HG03139 (cell line): ENCODE results near the gene NEO1.
A peak's percentile ranks its signal among the peaks of the same experiment; 100 is the strongest.

Experiments used
- ATAC-seq: cut with Tn5 transposase; IDR thresholded peaks from one replicate; pipeline ENCODE4 v1.9.1; 2021; ENCODE audit not compliant: unreplicated experiment

Gene NEO1

DNA sequence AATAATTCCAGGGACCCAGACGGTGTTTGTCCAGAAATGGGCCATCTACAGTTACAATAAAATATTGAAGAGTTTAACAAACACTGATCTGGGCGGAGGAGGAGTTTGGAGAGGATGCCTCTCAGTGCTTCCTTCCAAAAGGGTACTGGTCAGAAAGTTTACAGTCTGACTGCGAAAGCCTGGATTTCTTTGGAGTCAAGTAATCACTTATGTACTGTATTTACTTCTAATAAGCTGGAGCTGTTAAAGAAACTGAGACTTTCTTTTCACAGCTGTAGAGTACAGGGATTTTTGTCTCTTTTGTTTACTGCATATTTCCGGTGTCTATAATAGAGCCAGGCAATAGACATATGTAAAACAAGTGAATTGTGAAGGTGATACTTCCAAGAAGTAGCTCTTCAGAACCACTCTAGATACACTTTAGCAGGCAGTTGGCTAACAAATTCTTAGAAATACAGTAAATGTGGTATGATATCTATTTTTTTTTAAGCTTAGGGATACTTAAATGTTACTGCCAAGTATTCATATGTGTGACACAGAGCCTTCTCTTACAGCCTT is 22.1 kb upstream of the NEO1 start:
- no peak for ATAC-seq

DNA sequence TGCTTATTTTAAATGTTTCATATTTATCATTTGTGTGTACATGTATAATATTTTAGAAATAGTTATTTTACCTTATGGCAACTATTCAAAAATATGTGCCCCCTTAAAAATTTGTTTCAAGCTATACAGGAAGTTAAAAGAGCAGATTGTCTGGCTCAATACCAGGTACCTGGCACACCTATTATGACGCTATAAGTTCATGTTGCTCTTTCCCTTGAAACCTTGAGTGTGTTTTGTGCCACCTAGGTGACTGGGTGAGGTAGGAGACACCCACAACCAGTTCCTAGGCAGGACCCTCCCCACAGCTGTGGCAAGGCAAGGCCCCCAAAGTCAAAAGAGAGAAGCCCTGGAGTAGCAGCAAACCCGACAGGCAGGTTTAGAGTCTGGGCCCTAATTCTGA is 20.6 kb upstream of the NEO1 start:
- ATAC-seq, result no peak

DNA sequence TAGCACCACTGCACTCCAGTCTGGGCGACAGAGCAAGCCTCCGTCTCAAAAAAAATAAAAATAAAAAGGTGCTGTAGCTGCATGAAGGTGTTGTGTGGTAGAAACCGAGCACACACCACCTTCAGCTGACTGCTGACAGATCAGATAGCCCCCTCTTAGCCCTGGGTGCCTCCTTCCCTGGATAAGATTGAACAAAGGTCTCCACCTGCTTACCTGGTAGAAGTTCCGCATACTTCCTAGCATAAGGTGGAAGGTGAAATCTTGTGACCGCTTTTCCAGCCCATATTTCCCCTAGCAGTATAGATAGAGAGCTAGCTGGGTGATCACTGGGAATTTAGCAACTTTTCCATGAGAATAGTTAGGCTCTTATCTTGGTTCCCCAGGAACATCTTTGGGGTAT is 18.7 kb upstream of the NEO1 start:
- ATAC-seq, result no peak

DNA sequence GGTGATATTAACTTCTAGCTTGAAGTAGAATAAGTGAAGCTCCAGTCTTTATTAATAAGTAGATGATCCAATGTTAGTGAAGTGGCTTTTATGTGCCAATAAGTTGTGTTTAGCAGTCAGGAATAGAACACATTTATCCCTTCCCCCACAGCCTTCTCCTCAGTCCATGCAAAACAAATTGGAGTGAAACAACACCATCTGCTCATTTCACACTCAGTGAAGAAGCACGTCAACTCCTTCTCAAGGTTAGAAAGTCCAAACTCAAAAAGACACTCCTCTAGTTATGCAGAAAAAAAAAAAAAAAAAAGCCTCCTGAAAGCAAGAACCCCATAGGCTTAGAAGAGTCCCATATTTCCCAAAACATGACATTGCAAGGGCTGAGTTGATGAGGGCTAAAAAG is 18.0 kb upstream of the NEO1 start:
- no peak for ATAC-seq

DNA sequence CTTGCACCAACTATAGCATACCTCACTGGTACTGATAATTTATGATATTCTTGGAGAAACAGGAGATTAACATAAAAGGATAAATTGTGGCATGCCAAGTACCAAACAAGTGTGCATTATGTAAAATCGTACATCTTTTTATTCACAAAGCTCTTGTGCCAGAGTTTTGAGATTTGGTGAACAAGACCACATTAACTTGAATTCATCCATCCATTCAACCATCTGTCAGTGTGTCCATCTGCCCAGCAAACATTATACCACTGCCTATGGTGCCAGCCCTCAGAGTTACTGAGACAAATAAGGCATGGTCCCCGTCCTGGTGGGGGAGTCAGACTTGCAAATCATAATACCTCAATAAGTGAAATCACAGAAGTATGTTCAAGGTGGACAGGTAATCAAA is 17.0 kb upstream of the NEO1 start:
- ATAC-seq, result no peak

DNA sequence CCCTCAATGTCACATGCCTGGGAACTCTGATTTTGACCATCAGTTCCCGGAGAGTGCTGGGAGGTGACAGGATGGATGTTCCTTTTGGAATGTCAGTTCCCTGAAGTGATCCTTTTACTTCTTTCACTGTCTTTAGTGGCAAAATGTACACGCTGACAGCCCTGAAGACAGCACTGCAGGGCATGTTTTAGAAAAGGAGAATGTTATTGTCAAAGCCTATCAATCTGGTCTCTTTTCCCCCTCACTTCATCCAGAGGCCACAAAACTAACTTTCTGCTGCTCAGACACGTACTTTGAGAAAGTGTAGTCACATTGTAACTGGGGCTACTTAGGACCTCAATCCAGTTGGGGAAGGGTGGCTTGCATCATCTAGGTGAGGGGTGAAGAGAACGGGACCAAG is 14.0 kb upstream of the NEO1 start:
- ATAC-seq, result no peak

DNA sequence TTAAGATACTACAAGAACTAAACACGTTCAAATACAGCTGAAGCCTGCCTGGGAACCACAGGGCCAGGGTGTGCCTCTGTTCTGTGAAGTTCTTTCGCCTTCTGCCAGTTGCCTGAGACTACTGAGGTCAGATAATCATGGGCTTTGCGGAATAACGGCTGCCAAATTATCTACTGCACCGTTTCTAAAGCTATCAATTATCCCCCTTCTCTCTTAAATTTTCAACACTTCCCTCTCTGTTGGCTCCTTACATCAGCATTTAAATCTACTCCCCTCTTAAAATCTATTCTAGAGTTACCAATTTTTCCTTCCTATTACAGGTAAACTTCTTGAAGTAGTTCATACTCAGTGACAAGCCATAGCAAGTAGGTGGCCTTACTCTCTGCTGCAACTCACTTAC is 6.2 kb upstream of the NEO1 start:
- ATAC-seq, result no peak

DNA sequence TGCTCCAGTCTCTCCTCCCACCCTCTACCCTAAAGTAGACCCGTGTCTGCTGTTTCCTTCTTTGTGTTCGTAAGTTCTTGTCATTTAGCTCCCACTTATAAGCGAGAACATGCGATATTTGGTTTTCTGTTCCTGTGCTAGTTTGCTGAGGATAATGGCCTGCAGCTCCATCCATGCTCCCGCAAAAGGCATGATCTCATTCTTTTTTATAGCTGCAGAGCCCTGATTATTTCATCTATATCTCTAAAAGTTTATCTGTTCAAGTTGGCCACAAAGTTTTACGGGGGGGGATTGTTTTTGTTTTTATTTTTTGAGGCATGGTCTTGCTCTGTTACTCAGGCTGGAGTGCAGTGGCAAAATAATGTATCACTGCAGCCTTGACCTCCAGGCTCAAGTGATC is 4.4 kb upstream of the NEO1 start:
- no peak for ATAC-seq

DNA sequence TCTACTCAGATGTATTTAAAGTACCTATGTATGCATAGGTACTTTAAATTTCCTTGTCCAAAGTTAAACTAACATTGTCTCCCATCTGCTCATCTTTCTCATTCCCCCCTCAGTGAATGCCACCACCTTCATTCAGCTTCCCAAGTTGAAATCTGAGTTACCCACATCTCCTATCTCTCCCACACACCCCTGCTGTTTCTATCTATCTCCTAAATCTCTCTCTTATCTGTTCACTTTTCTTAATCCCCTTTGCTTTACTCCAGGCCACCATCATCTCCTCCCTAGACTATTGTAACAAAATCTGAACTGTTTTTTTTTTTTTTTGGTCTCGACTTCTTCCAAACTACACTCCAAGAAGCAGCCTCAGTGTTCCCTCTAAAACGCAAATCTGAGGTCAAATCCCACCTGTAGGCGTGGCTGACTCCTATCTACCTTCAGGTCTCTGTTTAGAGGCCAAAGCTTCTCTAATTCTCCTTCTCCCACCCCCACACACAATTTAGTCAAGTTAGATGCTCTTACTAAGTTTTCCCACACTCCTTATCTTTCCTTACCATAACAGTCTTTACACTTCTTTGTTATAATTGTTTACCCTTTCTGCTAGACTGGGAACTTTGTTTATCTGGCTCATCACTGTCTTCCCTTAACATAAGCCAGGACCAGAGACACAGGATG is 3.5 kb upstream of the NEO1 start:
- no peak for ATAC-seq

DNA sequence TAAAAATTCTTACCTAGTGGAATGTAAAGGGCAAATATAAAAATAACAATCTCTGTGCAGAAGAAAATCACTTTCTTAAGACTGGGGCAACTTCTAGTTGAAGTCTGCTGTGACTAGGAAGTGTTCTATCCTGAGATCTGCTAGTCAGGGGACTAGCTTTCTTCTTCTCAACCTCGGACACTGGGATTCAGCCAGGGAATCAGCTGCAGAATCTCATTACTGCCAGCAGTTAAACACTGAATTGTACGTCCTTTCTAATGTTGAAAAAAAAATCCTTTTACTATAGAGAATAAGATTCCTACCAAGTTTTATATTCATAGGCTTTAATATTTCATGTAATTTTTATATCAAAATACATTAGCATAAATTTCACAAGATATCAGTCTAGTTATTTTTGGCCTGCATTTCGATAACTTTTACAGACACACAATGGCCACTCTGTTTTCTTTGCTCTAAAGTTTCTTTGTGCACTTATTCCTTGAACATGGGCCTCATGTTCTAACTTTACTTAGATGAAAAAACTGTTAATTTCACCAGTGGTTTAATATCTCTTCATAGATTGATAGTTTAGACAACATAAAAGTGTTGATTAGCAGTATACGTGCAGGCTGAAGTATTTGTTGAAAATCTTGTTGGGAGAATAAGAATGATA is 2.6 kb upstream of the NEO1 start:
- no peak for ATAC-seq

DNA sequence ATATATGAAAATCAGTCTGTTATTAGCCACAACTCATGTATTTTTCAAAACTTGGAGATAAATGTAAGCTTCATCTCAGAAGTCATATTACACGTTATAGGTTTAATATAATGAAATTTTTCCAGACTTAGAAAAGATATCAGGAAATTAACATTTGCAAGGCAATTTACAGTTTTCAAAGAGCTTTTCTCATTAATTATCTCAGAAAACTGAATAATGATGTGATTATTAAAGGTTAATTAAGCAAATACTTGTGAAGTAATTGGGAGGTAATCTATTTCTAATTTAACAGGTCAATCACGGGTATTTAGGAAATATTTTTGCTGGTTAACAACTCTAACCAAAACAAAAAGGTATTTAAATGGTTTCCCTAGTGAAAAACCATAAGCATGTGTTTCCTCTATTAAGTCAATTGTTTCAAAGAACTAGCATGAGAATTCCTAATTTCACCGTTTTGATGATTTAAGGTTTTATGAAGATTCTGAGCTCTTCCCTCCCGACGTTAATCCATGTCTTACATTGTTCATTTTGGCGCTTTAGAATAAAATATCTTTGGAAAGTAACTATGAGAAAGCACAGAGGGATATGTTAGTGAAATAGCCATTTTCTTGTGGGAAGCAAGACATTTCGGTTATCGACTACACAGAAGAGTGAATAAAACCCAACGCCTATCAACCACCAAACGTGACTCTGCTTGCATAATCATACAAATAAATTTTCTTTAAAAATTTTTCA is 1.5 kb upstream of the NEO1 start:
- ATAC-seq, result no peak

DNA sequence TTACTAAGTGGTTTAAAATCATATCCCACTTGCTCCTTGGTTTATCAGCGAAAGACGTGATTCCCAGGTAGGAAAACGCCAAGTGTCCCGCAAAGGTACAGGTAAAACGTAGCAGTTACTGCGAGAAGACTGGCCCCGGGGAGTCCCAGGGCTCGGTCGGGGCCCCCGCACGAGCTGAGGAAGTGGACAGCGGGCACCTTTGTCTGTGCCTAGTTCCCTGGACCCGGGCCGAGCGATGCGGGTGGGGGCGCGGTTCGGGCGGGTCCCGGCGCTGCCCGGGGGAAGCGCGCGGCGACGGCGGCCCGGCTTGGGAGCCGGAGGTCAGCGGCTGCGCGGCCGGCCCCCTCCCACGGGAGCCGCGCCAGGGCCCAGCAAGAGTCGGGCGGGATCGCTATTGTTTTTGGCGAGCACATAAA is 864 bp upstream of the NEO1 start:
- peak; percentile 9 for ATAC-seq

DNA sequence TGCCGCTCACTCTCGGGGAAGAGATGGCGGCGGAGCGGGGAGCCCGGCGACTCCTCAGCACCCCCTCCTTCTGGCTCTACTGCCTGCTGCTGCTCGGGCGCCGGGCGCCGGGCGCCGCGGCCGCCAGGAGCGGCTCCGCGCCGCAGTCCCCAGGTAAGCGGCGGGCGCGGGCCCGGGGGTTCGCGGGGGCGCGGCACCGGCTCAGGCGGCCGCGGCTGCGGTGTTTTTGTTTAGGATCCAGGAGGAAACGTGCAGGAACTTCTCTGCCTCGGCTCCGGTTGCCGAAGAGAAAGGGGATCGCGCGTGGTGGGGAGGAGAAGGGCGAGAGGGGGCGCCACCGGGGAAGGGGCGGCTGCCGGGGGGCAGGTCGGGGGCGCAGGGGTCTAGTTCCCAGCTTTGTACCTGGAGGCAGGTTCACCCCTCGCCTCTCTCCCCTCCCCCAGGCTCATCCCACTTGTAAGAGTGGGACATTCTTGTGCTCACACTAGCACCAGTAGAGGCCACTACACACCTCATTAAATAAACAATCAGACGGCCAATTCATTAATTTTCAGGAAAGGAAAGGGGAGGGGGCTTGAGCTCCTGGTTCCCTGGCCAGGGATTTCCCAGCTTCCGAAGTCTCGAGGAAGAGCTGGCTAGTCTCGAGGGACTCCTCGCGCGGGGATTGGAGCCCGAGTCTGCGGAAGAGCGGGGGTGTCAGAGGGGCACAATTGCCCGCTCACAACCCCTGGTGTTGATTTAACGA is 562 bp downstream of the NEO1 start:
- no peak for ATAC-seq

DNA sequence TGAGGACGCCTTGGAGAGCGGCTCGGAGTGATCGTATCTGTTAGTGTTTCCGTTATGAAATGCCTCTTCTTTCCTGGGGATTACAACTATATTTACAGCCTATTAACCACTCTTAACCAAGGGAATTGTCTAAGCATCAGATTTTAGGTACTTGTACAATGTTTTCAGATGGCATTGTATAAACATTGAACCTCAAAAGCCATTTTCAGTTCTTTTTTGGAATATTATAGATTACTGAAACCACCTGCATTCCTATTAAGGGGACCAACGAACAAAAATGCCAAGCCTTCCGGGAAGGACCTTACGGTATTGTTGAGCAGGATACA is 1.1 kb downstream of the NEO1 start:
- ATAC-seq, result no peak

DNA sequence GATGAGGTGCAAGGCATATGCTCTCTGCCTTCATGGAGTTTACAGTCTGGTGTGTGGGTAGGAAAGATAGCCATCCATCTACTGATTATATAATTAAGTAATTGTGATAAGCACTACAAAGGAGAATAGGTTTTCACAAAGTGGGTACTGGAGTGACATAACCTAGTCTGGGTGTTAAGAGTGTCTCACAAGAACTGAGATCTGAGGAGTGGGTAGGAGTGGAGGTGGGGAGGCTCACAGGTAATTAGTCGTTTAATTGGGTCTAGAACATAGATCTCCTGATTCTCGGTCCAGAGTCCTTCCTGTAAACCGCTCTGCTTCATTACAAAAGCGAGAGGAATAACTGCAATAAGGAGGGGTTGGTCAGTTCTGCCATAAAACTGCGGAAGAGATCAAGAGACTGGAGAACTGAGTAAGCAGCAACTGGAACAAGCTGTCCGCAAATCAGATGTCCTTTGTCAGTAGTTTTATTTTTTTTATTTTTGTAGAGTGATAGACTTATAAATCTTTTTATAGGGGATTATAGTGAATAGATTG is 2.2 kb downstream of the NEO1 start:
- ATAC-seq, result no peak

DNA sequence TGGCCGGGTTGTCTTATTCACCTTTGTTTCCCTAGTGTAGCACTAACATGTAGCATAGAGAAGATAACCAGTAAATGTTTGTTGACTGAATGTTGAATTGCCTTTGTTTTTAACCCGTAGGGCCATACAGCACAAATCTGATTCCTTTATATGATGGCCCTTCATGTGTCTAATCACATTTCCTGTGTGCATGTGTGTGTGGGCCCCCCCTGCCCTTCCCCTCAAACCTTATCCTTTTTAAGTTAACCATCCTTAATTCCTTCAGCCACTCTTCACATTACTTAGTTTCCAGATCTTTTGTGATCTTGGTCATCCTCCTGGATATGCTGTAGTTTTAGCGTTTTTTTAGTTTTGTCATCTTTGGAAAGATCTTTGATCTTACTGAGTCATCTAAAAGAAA is 4.2 kb downstream of the NEO1 start:
- ATAC-seq, result no peak

DNA sequence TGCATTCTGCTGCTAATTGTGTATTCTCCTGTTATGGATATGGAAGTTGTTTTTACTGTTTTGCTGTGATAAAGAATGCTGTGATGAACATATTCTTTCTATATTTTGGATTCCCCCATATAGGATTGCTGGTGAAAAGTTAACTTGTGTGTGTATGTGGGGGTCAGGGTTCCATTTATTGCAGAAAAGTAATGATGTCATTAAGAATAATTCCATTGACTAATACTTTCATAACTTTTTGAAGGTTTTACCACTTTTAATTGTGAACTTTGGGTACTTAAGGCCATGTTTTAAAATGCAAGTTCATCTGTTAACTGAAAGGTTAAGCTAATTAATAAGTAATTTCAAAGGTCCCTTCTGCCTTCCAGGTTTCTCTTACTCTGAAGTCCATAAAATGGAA is 6.2 kb downstream of the NEO1 start:
- no peak for ATAC-seq

DNA sequence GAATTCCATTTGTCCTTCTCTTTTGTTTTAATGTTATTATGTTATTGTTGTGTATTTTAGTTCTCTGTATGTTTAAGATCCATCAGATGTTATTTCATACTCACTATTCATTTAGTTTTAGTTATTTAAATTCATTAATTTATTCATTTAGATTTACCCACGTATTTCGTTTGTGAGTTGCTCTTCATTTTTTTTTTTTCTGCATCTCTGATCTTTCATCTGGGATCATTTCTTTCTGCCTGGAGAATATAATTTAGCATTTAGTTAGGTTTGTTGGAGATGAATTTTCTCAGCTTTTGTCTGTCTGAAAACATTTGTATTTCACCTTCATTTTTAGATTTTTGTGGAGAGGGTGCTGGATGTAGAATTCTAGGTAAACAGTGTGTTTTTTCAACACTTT is 12.9 kb downstream of the NEO1 start:
- no peak for ATAC-seq

DNA sequence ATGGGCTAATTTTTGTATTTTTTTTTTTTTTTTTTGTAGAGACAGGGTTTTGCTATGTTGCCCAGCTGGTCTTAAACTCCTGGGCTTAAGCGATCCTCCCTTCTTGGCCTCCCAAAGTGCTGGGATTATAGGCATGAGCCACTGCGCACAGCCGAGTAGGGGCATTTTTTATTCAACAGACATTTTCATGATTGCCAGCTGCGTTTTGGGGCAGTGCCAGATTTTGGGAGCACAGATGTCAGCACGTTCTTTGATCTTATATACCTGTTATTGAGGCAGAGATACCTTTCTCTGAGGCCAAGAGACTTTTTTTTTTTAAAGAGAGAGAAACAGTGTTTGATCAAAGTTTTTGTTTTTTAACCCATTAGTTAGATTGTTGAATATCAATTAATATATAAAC is 16.8 kb downstream of the NEO1 start:
- no peak for ATAC-seq

DNA sequence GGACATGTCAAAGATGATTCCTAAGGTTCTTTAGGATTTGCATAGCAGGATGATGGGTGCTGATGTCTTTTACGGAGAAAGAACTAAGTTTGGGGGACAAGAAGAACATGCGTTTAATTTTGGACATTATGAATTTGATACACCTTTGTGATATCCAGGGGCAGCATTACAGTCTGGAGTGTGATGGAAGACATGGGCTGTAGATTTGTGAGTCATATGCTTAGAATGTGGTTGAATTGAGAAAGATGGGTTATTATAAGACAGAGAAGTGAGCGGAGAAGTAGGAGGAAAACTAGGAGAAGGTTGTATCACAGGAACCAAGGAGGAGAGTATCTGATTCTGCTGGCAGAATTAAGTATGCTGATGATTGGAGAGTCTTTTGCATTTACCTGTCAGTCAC is 20.6 kb downstream of the NEO1 start:
- ATAC-seq, result no peak

DNA sequence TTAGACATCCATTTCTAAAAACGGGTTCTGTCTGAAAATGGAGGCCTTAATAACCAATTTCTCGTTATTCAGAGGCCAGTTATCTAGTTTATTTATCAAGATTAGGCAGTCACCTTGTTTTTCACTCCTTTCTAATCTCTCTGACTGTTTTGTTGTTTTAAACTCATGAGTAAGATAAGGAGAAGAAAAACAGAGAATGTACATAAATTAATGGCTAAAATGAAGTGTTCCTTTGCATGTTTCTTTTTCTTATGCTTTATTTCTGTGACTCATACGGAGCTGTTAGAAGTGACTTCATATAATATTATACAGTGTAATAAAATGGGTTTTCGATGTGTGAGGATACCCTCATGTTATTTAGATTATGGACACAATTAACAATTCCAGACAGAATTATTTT is 22.0 kb downstream of the NEO1 start:
- no peak for ATAC-seq
